HG03442 (cell line): ENCODE measurements around the gene CDK3.

Experiments used
- ATAC-seq: cut with Tn5 transposase; IDR thresholded peaks from one replicate; pipeline ENCODE4 v1.9.1; 2021; ENCODE audit warnings: mild to moderate bottlenecking, moderate library complexity; ENCODE audit not compliant: unreplicated experiment

Gene CDK3

DNA sequence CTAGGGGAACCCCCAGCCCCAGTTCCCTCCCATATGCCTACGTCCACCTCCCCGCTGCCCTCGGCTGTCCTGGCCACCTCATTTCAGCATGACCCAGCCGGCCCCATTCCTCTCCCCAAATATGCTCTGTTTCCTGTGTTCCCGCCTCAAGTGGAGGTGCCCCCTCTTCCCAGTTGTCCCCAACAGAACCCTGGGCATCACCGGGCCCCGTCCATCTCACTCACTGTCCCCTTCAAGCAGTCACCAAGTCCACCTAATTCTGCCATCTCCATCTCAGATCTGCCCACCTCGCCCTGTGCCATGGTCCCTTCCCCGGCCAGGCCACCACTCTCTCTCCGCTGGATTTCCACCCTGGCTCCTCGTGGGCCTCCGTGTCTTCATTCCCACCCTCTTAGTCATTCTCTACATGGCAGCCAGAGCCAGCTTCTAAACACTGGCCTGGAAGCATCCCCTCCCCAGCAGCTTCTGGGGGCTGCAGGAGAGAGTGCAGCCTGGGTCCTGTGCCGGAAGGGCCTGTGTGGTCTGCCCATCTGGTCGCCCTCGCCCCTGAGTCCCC is 12.8 kb downstream of the CDK3 start:
- no peak for ATAC-seq

GRCh38 chr17:76014100-76014924 is 13.7 kb downstream of the CDK3 start:
- no peak for ATAC-seq

DNA sequence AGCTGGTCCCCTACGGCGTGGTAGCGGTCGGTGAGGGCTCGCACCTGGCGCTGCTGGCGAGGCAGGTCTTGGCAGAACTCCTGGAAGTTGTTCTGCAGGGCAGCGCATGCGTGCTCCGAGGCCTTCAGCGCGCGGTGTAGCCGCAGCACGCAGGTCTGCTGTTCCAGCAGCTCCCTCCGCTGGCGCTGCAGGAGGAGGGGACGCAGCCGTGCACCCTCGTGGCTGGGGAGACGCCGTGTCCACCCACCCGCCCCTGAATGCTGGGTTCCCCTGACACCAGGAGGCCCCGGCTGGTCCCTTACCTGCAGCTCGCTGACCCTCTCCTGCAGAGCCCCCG is 14.2 kb downstream of the CDK3 start:
- ATAC-seq: no peak

GRCh38 chr17:76017481-76018339 is 17.1 kb downstream of the CDK3 start:
- no peak for ATAC-seq

GRCh38 chr17:76018340-76018680 is 17.7 kb downstream of the CDK3 start:
- no peak for ATAC-seq

DNA sequence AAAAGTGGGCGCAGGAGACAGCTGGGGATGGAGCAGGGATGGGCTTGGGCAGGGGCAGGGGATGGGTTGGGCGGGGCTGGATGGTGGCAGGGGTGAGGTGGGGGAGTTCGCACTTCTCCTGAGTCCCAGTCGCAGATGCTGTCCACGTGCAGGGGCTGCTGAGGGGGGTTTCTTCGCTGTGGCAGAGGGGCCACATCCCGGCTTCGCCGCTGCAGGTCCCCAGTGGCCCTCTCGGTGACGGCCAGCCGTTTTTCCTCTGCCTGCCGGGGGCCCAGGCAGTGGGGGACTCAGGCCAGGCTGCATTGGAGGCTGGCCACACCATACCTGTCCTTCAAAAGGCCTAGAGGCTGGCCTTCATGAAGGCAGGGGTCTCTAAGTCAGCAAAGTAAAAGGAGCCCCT is 18.1 kb downstream of the CDK3 start:
- ATAC-seq: no peak

DNA sequence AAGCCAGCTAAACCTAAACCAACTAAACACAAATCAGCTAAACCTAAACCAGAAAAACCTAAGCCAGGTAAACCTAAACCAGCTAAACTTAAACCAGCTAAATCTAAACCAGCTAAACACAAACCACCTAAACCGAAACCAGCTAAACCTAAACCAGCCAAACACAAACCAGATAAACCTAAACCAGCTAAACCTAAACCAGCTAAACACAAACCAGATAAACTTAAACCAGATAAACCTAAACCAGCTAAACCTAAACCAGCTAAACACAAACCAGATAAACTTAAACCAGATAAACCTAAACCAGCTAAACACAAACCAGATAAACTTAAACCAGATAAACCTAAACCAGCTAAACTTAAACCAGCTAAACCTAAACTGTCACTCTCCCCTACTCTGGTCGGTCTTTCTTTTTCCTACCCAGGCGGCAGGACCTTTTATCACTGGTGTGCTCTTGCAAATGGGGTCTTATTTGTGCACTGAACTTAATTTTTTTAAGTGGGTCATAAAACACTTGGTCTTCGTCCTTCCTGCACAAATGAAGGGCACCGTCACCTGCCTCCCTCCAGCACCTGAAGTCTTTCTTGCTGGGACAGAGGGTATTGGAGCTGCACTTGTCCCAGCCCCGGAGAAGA is 19.3 kb downstream of the CDK3 start:
- ATAC-seq: no peak

- ATAC-seq: no peak
These were observed 21.6 kb downstream of the CDK3 start for GRCh38 chr17:76022285-76022684.

DNA sequence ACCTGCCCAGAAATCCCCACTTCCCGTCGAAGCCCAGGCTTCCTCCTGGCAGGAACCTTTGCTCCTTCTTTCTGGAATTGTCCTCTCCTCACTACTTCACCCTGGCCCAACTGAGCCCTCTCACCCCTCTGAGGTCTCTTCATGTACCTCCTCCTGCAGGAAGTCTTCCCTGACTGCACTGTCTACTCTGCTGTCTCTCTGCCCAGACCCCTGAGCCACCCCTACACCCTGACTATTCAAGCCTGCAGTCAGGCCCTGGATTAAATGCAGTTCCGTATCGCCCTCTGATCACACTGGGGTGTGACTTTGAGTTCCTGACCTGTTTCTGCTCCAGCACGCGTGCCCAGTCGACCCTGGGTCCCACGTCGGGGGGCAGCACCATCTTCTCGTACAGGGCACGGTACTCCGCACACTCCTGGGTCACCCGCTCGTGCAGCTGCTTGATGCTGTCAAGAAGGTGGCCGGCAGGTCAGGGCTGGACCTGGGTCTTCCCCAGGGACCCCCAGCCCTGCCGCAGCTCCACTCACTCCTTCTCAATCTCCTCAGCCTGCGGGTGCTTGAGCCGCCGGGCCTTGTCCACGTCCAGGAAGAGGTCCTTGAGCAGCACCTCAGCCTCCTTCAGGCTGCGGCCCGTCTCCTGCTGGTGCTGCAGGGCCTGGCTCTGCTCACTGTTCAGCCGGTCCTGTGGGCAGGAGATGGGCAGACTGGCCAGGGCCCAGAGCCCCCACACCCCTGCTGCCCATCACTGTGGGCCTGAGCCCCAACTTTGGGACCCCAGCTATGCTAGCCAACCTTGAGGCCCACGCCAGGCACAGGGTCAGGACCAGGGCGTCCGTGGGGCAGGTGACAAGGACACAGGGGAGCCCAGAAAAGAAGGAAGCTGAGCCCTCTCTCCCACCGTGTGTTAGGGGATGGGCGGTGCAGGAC is 22.6 kb downstream of the CDK3 start:
- no peak for ATAC-seq

DNA sequence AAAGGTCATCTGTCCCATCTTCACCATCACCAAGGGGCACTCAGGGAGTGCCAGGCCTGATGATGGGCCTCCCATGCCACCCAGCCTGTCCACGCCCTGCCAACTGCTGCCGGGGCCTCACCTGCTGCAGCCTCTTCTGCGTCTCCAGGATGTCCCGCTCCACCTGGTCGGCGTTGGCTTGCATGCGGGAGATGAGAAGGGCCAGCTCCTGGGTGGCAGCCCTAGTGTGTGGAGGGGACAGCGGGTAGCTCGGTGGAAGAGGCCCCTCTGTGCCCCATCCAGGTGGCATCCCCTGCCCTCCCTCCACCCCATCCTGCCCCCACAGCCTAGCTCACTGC is 23.2 kb downstream of the CDK3 start:
- ATAC-seq: no peak

DNA sequence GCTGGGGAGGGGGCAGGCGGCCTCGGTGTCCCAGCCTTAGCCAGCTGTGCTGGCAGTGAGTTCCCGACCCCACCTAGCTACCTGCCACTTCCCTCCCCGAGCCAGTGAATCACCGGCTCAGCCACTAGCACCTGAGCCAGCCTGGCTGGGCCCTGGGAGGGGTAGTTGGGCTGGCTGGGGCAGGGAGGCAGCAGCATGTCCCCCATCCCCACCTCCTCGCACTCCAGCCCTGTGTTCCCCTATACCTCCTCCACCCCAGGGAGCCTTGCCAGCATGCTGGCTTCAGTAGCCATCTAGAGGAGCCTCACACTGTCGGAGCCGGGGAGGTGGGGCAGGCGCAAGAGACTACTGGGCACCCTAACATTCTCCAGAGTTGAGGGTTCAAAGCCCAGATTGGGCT is 23.7 kb downstream of the CDK3 start:
- ATAC-seq: no peak

- ATAC-seq: no peak
These were observed 24.6 kb downstream of the CDK3 start for GRCh38 chr17:76025294-76025693.

DNA sequence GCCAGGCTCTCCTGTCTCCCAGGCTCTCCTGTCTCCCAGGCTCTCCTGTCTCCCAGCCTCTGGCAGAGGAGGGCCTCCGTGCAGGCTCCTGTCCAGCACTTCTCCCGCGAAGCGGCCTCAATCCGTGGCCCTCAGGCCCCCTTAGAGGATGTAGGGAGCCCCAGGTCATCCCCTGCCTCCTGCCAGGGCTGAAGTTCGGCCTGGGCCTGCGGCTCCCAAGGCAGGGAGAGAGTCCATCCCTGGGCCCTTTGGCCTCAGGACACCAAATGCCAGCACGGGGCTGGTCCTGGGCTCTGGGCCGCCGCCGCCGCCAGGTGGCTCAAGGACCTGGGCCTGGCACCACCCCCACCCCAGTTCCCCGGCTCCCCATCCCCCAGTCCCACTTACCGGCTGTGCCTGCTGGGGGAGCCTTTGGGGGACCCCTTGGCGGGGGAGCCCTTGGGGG is 26.1 kb downstream of the CDK3 start:
- no peak for ATAC-seq

DNA sequence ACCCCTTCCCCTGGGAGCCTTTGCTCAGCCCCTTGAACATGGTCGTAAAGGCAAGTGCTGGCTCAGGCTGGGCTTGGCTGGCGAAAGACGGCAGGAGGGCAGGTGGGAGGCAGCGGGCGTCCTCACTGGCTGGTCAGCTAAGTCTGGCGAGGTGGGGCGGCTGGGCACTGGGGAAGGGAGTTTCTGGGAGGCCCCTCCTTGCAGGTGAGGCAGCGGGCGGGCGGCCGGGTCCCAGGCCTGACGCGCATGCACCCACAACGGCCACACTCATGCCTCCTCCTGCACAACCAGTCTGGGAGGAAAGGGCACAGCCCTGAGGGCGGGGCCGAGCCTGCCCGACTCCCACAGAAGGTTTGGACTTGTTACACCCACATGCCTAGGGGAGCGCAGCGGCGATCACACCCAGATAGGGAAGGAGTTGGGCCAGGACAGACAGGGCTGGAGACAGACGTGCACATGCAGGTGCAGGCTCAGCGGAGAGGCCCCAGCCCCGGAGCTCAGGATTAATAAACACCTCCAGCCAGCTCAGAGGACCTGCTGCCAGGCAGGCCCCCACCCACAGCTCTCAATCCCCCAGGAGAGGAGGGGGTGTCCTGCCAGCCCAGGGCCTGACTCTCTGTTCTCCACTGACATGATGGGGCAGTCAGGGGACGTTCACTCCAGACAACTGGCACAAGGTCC is 26.6 kb downstream of the CDK3 start, which contains the start of gene EVPL:
Gene EVPL, minus strand, starts transcription at position 148 of the 681 bp plus-strand sequence. Its CDS starts 108 bp downstream, at position 40.
- no peak for ATAC-seq

DNA sequence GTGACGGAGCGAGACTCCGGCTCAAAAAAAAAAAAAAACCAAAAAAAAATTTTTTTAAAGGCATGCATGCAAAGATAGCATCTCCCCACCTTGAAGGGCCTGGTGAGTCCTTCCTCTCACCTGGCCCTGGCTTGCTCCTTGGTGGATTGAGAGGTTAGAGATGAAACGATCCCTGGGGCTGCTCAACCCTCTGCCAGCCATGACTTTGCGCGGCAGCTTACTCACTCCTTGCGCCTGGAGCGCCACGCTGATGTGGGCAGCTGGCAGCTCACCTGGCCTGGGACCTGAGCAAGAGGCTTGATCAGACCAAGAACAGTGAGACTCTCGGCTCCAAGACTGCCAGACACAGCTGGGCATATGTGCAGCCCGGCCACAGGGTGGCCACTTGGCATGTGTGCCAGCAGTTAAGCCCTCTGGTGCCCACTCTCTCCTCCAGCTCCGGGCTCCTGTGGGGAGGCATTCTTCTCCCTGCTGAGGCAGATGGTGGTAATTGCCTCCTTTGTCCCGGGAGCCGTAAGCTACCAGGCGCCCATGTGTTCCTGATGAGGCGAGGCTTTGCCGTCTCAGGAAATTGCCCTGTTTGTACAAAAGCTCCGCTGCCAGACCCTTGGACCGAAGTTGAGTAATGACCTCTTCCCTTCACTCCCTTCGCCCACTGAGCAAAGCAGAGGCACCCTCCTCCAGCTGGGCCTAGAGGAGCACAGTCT is 31.6 kb downstream of the CDK3 start:
- no peak for ATAC-seq

- ATAC-seq: no peak
These were observed 32.1 kb downstream of the CDK3 start for GRCh38 chr17:76032780-76033108.

DNA sequence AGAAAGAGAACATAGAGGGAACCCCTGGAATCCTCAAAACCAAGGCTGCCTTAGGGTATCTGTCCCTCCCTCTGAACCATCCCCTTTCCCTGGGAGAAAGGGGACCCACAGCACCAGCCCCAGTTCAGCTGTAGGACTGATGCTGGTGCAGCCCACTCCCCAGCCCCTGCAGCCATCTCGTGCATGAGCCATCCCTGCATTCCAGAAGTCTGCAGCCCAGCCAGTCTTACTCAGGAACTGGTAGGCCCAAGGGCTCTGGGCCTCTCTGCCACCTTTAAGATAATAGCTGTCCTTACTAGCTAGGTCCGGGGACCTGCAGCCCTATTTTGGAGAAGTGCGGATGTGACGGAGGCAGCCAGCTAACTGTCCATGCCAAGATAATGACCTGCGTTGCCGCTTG is 32.5 kb downstream of the CDK3 start:
- no peak for ATAC-seq

DNA sequence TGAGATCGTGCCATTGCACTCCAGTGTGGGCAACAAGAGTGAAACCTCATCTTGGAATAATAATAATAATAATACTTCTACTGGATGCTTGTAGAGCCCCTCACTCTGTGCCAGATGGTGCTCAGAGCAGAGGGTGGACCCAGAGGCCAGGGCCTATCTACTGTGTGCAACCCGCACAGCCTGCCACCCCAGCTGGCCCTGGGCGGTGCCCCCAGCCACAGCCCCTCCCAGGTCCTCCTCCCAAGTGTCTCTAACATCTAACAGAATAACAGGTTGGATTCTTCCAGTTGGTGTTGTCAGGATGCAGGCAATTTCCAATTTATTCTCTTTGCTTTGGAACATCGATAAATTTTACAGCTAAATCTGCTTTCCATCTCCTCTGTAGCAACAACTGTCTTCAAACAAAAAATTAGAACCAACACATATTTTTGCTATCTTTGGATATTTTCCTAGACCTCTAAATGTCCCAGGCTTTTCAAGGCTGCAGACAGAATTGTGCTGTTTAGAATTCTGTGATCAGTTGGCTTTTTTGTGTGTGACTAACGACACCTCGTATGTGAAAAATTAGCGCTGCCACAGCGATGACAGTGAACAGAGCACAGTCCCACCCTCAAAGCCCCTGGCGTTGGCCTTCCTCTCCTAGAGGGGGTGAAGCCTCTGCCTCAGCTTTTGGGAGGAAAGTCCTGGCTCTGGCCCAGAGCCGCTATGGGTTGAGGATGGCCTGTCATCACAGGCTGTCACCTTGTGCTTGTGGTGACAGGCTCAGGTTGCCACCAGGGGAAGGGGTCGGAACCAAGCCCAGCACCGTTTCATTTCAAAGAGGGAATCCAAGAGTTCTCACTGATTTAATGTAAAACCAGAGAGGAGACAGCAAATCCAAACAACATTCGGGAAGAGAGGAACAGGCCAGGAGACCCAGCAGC is 34.0 kb downstream of the CDK3 start:
- ATAC-seq: no peak
